Dermis lymphatic vessel endothelial cell (primary cell): ENCODE measurements around the gene SMIM10L2A. TPM values are rescaled to one million over a fixed set of nuclear protein-coding genes. Genes with fewer than 3 reads are reported as not detected.

Experiments used
- total RNA-seq: library from RNA; depleted of rRNA; stranded (reverse); fragments of >200 nt; gene quantifications from 2 replicates; pipeline ENCODE4 v1.2.1, GENCODE V29; 2014

SMIM10L2A gene
- 0.76 and 0.95 TPM in 2 replicates for total RNA-seq

GRCh38 chrX:135421932-135422809 lies at the start of gene SMIM10L2A:
SMIM10L2A (plus strand) TSS chrX:135421944; CDS start chrX:135422132, 188 bp downstream.

Other genes starting within 250 kb of the SMIM10L2A start
- not detected in 2 replicates for gene ETDA, start 169.9 kb upstream of the SMIM10L2A start, total RNA-seq
- not detected in 2 replicates for gene ETDC, start 112.5 kb upstream of the SMIM10L2A start, total RNA-seq
- gene ZNF75D, start 77.8 kb upstream of the SMIM10L2A start, total RNA-seq = 8.9 and 12.0 TPM in 2 replicates
- 9.1 and 17.4 TPM in 2 replicates for gene ZNF449, start 77.1 kb upstream of the SMIM10L2A start, total RNA-seq
- gene INTS6L, start 98.7 kb downstream of the SMIM10L2A start, total RNA-seq = 0.33 and 0.52 TPM in 2 replicates